Heart left ventricle (tissue), 16 donors: Measurements from ENCODE around the gene SPIC. TPM values are rescaled to one million over a fixed set of nuclear protein-coding genes. Genes with fewer than 3 reads are reported as not detected.

Experiments
- ATAC-seq, 4 donors: fragments of 200-7000 bp; cut with Tn5 transposase; one replicate each; pipeline ENCODE4 v1.9.1; 2020 to 2022; ENCODE audit warnings: moderate library complexity in 4 of 4, mild to moderate bottlenecking in 3 of 4, moderate number of reproducible peaks in 1 of 4
- DNase-seq, 5 donors: peaks; one replicate each; pipeline ENCODE4 v3.0.0-alpha.2; 2020
- H3K27ac ChIP-seq, 12 donors: fragments of 200-600 bp; sonication (generic) in 4 of 12; one replicate each; pipeline versions ENCODE4 v1.5.0 to v1.8.0; 2016 to 2022; ENCODE audit warnings: mild to moderate bottlenecking in 2 of 12
- H3K27me3 ChIP-seq, 9 donors: fragments of 200-600 bp; sonication (generic) in 2 of 9; one replicate each; pipeline versions ENCODE4 v1.5.1 to v1.8.0; 2016 to 2022; ENCODE audit warnings: mild to moderate bottlenecking in 3 of 9
- H3K36me3 ChIP-seq, 9 donors: fragments of 200-600 bp; sonication (generic) in 2 of 9; one replicate each; pipeline versions ENCODE4 v1.5.0 to v1.8.0; 2018 to 2022; ENCODE audit warnings: mild to moderate bottlenecking in 2 of 9
- H3K4me1 ChIP-seq, 12 donors: fragments of 200-600 bp; sonication (generic) in 4 of 12; one replicate each; pipeline versions ENCODE4 v1.5.0 to v1.8.0; 2016 to 2022; ENCODE audit warnings: mild to moderate bottlenecking in 3 of 12
- H3K4me3 ChIP-seq, 12 donors: fragments of 200-600 bp; sonication (generic) in 4 of 12; one replicate each; pipeline versions ENCODE4 v1.5.0 to v1.8.0; 2017 to 2022; ENCODE audit warnings: mild to moderate bottlenecking in 9 of 12, moderate library complexity in 4 of 12
- H3K9me3 ChIP-seq, 12 donors: fragments of 200-600 bp; sonication (generic) in 4 of 12; one replicate each; pipeline versions ENCODE4 v1.5.0 to v1.8.0; 2016 to 2022; ENCODE audit warnings: mild to moderate bottlenecking in 1 of 12
- POLR2A ChIP-seq, 2 donors: fragments of 450-650 bp; IDR thresholded peaks; one replicate each; pipeline ENCODE4 v1.6.1; 2017; ENCODE audit warnings: antibody characterized with exemption in 2 of 2, mild to moderate bottlenecking in 2 of 2, moderate library complexity in 2 of 2
- WGBS, 4 donors: extraction: QIAGEN DNeasy Blood & Tissue Kit in 2 of 4; methylation state at CpG; one replicate each; pipeline versions ENCODE4 v1.1.5 to v1.1.7; 2013 to 2018; 5-methylcytosine and 5-hydroxymethylcytosine counted together
- intact Hi-C, 10 donors: fragments of 100-400 bp; cut with DNase I; formaldehyde crosslinking; loops; one replicate each; pipeline versions ENCODE4 v1.11.1 to v1.14.2; 2022
- long read RNA-seq, 3 donors: library from polyadenylated mRNA; unstranded; transcript quantifications; one replicate each; pipeline ENCODE4 v2.0.0, GENCODE V29; 2020 to 2021
- polyA plus RNA-seq, 2 donors: library from polyadenylated mRNA; stranded (reverse); fragments of 200-250 nt; gene quantifications; one replicate each; pipeline ENCODE4 v1.2.3, GENCODE V29; 2013
- total RNA-seq, 9 donors: library from RNA; depleted of rRNA in 2 of 9; stranded (reverse); fragments of >200 nt in 2 of 9; fragmentation: NEBNext Ultra II Directional in 3 of 9; extraction: Animal tissue kit (Norgen Biotek cat#: 25700) in 3 of 9; gene quantifications; one replicate each; pipeline versions ENCODE4 v1.1.0 to v1.2.4, GENCODE V29; 2016 to 2023
- TF ChIP-seq, protein P1 (sequence below), 12 donors: fragments of 200-600 bp; sonication (generic) in 4 of 12; IDR thresholded peaks; one replicate each; pipeline versions ENCODE4 v1.5.0 to v1.8.0; 2018 to 2022; ENCODE audit warnings: antibody characterized with exemption in 12 of 12, mild to moderate bottlenecking in 5 of 12
- donor health status: ischemic (EF 13 %, LVEDD 7.1; RV severe dilation, severe dysfunction).
- donor health status: healthy with polysubstance abuse.
- donor health status: DM: no; HTN: yes; CAD: no.
- donor health status: DM: no; HTN: no; CAD: no.
- donor health status: ischemic (EF 25% LVEDD 6.9; RV normal size, moderate dysfunction).
- donor health status: ischemic (EF 25% LVEDD 5.7; RV mildly dilated, moderate dysfunction).
- donor health status: healthy.
- donor health status: DM: yes; HTN: yes; CAD: no.
- donor health status: ischemic (EF 35%, LVEDD 5.7; RV mildly dilated, moderate dysfunction).
- donor health status: nonischemic (EF 11% LVEDD 7.7; RV severe dilation, severe dysfunction).
- donor health status: DM: yes; HTN: yes; CAD: no.
- donor health status: PGD.
- donor health status: ischemic (EF 29% LVEDD 5.4; RV normal size, mild dysfunction).
- donor health status: nonischemic (EF 23%, LVEDD 6.1; RV moderate dilation, normal function).

Gene SPIC
- total RNA-seq (1 to 10 TPM in 1 of 9 donors, under 1 TPM in 1, not detected in 7; 0.68 to 2.5 TPM), polyA plus RNA-seq (not detected)
- long read RNA-seq, donor 1: 0 reads
- long read RNA-seq, donor 2: 0 reads
- long read RNA-seq, donor 3: 0 reads

- ATAC-seq: no peak
- 81 to 85% (median 83%) methylated on average over 5 of the region's 5 CpGs for WGBS, 4 donors
- intact Hi-C loops: no loop called here
Measured at GRCh38 chr12:101474711-101475386, at the start of gene SPIC. SPIC (plus strand) TSS chr12:101475336; CDS start chr12:101476905, 1,569 bp downstream.

DNA sequence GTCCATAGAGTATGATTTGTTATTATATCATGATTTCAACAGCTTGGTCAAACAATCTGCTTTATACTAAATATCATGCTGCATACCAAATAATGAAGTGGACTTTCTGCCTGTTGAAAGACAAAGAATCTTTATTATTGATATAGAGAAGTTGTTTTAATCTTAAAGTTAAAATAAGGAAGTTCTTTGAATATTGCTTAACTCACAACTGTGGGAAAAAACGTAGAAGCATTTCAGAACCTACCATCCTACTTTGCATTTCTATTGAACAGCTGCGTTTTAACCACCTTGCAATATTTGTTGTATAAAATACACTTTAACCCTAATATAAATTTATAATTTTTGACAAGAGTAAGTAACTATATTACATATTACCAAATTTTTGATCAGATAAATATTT, 44.7 kb upstream of the SPIC start:
- WGBS, 4 donors: 64 to 75% (median 68%) methylated on average over 2 of the region's 2 CpGs
- no peak for ATAC-seq
- DNase-seq: no peak
- intact Hi-C loops: no loop called here
- H3K9me3 ChIP-seq: peaks cover 0 to 3% (median 0%) of the 10 kb centered on the region in 12 donors
- no peak overlapping the region for H3K27ac ChIP-seq
- H3K36me3 ChIP-seq: no peaks in the 10 kb centered on the region
- no peaks in the 10 kb centered on the region for H3K4me1 ChIP-seq
- H3K4me3 ChIP-seq: no peak overlapping the region
- TF ChIP-seq, protein P1, sequence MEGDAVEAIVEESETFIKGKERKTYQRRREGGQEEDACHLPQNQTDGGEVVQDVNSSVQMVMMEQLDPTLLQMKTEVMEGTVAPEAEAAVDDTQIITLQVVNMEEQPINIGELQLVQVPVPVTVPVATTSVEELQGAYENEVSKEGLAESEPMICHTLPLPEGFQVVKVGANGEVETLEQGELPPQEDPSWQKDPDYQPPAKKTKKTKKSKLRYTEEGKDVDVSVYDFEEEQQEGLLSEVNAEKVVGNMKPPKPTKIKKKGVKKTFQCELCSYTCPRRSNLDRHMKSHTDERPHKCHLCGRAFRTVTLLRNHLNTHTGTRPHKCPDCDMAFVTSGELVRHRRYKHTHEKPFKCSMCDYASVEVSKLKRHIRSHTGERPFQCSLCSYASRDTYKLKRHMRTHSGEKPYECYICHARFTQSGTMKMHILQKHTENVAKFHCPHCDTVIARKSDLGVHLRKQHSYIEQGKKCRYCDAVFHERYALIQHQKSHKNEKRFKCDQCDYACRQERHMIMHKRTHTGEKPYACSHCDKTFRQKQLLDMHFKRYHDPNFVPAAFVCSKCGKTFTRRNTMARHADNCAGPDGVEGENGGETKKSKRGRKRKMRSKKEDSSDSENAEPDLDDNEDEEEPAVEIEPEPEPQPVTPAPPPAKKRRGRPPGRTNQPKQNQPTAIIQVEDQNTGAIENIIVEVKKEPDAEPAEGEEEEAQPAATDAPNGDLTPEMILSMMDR (IDR thresholded peaks at IDR 0.05): no peak
- TF ChIP-seq POLR2A (IDR thresholded peaks at IDR 0.05): no peak
- no peaks in the 10 kb centered on the region for H3K27me3 ChIP-seq

More at GRCh38 chr12:101474711-101475386, at the start of gene SPIC:
- H3K36me3 ChIP-seq: no peaks in the 10 kb centered on the region
- no peaks in the 10 kb centered on the region for H3K27me3 ChIP-seq
- H3K4me3 ChIP-seq: no peak within 1 kb of the TSS
- H3K4me1 ChIP-seq: no peaks in the 10 kb centered on the region
- no peak for DNase-seq
- TF ChIP-seq, protein P1 (IDR thresholded peaks at IDR 0.05): no peak
- no peak for TF ChIP-seq POLR2A (IDR thresholded peaks at IDR 0.05)
- no peak within 1 kb of the TSS for H3K27ac ChIP-seq
- H3K9me3 ChIP-seq: no peaks in the 10 kb centered on the region

- DNase-seq (no peak), ATAC-seq (no peak)
- peaks cover 0 to 4% (median 0%) of the 10 kb centered on the region in 9 donors for H3K27me3 ChIP-seq
- H3K4me3 ChIP-seq: no peak overlapping the region
- intact Hi-C loops: no loop called here
- TF ChIP-seq, protein P1 (IDR thresholded peaks at IDR 0.05): no peak
- TF ChIP-seq POLR2A (IDR thresholded peaks at IDR 0.05): no peak
- H3K4me1 ChIP-seq: peaks cover 0 to 13% (median 0%) of the 10 kb centered on the region in 12 donors
- H3K27ac ChIP-seq: no peak overlapping the region
- no peaks in the 10 kb centered on the region for H3K9me3 ChIP-seq
- no peaks in the 10 kb centered on the region for H3K36me3 ChIP-seq
Measured at GRCh38 chr12:101436136-101436535, 39.0 kb upstream of the SPIC start.

DNA sequence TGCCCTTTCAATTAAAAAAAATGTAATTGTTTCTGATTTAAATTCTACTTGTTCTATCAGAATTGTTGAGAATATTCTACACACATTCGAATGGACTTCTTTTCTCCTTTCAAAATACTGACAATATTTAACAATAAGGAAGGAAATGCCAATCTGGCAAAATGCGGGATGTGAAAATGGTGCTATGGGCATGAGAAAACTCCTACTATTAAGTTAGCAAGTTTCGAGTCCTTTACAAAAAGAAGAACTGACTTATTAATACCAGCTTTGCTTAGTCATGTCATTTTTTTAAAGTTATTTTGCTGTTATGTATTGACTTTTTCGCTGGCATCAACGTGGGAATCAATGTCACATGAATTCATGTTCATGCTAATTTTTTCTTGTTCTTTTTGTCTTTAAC, 35.9 kb upstream of the SPIC start:
- Histone ChIP-seq H3K27me3 (peaks cover 0 to 4% (median 0%) of the 10 kb centered on the region in 9 donors), H3K4me1 (peaks cover 0 to 18% (median 0%) of the 10 kb centered on the region in 12 donors), H3K9me3 (no peaks in the 10 kb centered on the region), H3K27ac (peak overlapping the region in 1 of 12 donors; percentile 30), H3K36me3 (no peaks in the 10 kb centered on the region), H3K4me3 (no peak overlapping the region)
- WGBS, 4 donors: 69 to 73% (median 72%) methylated on average over 5 of the region's 5 CpGs
- intact Hi-C loops: no loop called here
- no peak for DNase-seq
- ATAC-seq: no peak
- TF ChIP-seq, protein P1 (IDR thresholded peaks at IDR 0.05): no peak
- TF ChIP-seq POLR2A (IDR thresholded peaks at IDR 0.05): no peak
